ENCODE data around the gene POLR1C.
"Not testable (repeated sequence)": the region's sequence is repeated elsewhere in the genome, so short reads cannot be mapped to it uniquely, and the experiment has no call there.

The POLR1C gene

DNA sequence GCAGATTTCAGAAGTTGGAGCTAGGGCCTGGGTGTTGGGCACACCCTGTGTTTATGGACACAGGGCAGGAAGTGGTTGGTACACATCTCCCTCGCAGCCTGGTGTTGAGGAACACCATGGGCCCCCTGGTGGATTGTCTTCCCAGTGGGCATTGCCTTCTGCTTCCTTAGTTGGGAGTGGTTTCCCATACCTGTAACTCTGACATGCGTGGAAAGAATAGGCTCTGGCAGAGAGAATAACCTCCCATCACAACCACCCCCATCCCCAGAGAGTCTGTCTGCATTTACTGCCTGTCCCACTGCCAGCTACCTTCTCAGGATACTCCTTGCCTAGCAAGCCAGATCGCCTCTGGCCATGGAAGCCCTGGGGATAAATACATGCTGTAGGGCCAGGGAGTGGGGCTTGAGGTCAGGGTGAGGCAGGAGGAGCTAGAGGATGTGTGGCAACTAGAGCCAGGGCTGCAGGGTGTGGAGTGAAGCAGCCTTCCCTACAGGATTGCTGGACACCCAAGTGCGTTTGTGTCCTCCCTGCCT lies 21.4 kb upstream of the POLR1C start:
- TF ChIP-seq Cebpa-rat (IDR thresholded peaks at IDR 0.05), result no peak
- peaks cover 9 to 69% (median 52%) of the 10 kb centered on the region in 11 experiments; a peak in 19 of 22 replicates for H4K20me1 ChIP-seq
- peak overlapping the region in 5 of 11 experiments; percentile 0 to 49 (median 20); a peak in 4 of 22 replicates for H3K9ac ChIP-seq
- H3K27ac ChIP-seq, result peak overlapping the region in 8 of 11 experiments; percentile 0 to 59 (median 42); a peak in 11 of 22 replicates
- peaks cover 31 to 62% (median 53%) of the 10 kb centered on the region in 11 experiments for H3K36me3 ChIP-seq
- no peaks in the 10 kb centered on the region for H3K9me3 ChIP-seq (replicated peaks in 1 of 11)
- no peaks in the 10 kb centered on the region for H3K27me3 ChIP-seq
- H3K4me3 ChIP-seq, result no peak overlapping the region; a peak in 1 of 20 replicates
- H3K4me1 ChIP-seq, result peaks cover 19 to 34% (median 27%) of the 10 kb centered on the region in 10 experiments
- H3K4me2 ChIP-seq, result peak overlapping the region; percentile 13 to 89 (median 71)

GRCh38 chr6:43496370-43497128 lies 20.3 kb upstream of the POLR1C start:
- no peaks in the 10 kb centered on the region for H3K27me3 ChIP-seq
- H3K36me3 ChIP-seq, result peaks cover 42 to 73% (median 64%) of the 10 kb centered on the region in 11 experiments
- H3K9ac ChIP-seq, result peak overlapping the region in 5 of 11 experiments; percentile 17 to 49 (median 44); a peak in 5 of 22 replicates
- H3K4me2 ChIP-seq, result peak overlapping the region in 2 of 11 experiments; percentile 67 to 89; a peak in 1 of 22 replicates
- TF ChIP-seq Cebpa-rat (IDR thresholded peaks at IDR 0.05), result no peak
- H3K4me1 ChIP-seq, result peaks cover 19 to 34% (median 27%) of the 10 kb centered on the region in 10 experiments
- peak overlapping the region in 4 of 11 experiments; percentile 4 to 54 (median 22); a peak in 2 of 22 replicates for H3K27ac ChIP-seq
- no peak overlapping the region for H3K4me3 ChIP-seq
- no peaks in the 10 kb centered on the region for H3K9me3 ChIP-seq (replicated peaks in 1 of 11)
- H4K20me1 ChIP-seq, result peaks cover 9 to 74% (median 52%) of the 10 kb centered on the region in 11 experiments; a peak in 20 of 22 replicates

GRCh38 chr6:43497129-43497396 lies 19.8 kb upstream of the POLR1C start:
- no peak for TF ChIP-seq Cebpa-rat (IDR thresholded peaks at IDR 0.05)
- peaks cover 45 to 73% (median 66%) of the 10 kb centered on the region in 11 experiments for H3K36me3 ChIP-seq
- peak overlapping the region in 4 of 11 experiments; percentile 11 to 44 (median 30); a peak in 1 of 22 replicates for H3K9ac ChIP-seq
- H3K27ac ChIP-seq, result no peak overlapping the region
- peaks cover 9 to 70% (median 47%) of the 10 kb centered on the region in 11 experiments; a peak in 20 of 22 replicates for H4K20me1 ChIP-seq
- no peaks in the 10 kb centered on the region for H3K9me3 ChIP-seq (replicated peaks in 1 of 11)
- no peaks in the 10 kb centered on the region for H3K27me3 ChIP-seq
- no peak overlapping the region for H3K4me3 ChIP-seq
- no peak overlapping the region for H3K4me2 ChIP-seq
- peaks cover 19 to 34% (median 27%) of the 10 kb centered on the region in 10 experiments for H3K4me1 ChIP-seq

DNA sequence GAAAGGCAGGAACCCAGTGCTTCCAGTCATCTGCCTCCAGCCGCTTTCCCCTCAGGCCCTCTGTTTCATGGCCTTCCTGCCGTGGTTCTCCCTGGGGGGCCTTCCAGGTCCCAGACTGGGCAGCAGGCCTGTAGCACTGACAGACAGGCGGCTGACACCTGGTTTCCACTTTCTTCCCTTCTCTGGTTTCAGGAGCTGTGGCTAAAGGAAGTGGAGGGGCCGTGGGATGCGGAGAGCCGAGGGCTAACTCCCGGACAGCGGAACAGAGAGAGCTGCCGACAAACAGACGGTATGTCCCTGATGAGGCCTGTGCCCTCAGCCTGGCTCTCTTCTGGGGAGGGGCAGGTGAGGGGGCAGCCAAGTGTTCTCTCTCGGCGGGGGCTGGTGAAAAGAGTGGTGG lies 19.2 kb upstream of the POLR1C start:
- peaks cover 51 to 75% (median 68%) of the 10 kb centered on the region in 11 experiments for H3K36me3 ChIP-seq

DNA sequence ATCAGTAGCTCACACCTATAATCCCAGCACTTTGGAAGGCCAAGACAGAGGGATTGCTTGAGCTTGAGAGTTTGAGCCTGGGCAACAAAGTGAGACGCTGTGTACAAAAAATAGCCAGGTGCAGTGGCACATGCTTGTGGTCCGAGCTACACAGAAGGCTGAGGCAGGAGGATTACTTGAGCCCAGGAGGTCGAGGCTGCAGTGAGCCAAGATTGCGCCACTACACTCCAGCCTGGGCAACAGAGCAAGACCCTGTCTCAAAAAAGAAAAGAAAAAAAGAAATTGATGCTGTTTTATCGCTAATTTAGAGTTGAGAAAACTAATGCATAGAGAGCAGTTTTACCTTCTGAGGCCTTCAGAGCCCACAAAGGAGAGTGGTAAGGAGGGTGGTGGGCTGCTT lies 18.6 kb upstream of the POLR1C start:
- not testable (repeated sequence) for H3K4me2 ChIP-seq, H3K27me3 ChIP-seq

More for the DNA sequence above, 19.2 kb upstream of the POLR1C start:
- H3K27me3 ChIP-seq, result no peaks in the 10 kb centered on the region
- H4K20me1 ChIP-seq, result peaks cover 16 to 70% (median 41%) of the 10 kb centered on the region in 11 experiments; a peak in 20 of 22 replicates
- H3K4me2 ChIP-seq, result no peak overlapping the region
- H3K9ac ChIP-seq, result peak overlapping the region in 5 of 11 experiments; percentile 11 to 44 (median 17); a peak in 2 of 22 replicates
- no peak overlapping the region for H3K4me3 ChIP-seq
- H3K4me1 ChIP-seq, result peaks cover 19 to 34% (median 26%) of the 10 kb centered on the region in 10 experiments
- H3K27ac ChIP-seq, result no peak overlapping the region
- H3K9me3 ChIP-seq (replicated peaks in 1 of 11), result no peaks in the 10 kb centered on the region
- no peak for TF ChIP-seq Cebpa-rat (IDR thresholded peaks at IDR 0.05)

DNA sequence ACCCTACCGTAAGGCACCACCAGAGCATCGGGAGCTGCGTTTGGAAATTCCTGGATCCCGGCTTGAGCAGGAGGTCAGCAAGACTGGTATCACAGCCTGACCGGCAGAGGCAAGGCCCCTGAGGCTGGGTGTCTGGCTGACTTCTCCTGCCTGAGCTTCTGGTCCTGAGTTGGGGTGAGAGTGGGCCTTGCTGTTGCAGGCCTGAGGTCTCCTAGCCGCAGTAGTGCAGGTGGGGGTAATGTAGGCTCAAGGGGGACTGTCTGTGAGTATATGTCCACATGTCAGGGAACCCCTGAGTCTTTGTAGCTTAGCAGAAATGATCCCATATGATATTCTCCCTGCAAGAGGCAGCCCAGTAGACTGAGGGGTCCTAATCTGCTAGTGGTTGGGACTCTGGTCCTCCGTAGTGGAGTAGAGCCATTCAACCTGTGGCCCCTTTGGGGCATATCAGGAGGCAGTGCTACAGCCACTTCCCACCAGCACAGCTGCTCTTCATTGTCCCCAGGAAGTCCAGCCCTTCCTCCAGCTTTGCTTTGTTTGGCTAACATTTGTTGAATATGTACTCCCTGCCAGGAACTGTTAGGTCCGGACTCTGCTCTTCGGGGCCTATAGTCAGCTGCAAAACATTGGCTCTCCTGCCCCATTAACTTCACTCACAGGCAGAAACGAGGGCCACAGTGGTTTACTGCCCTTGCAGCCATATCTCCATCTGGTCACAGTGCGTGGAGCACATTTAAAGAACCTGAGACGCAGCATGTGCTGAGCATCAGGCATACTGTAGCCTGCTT lies 17.7 kb upstream of the POLR1C start:
- no peak for TF ChIP-seq Cebpa-rat (IDR thresholded peaks at IDR 0.05)
- Histone ChIP-seq H3K4me1 (peaks cover 19 to 29% (median 22%) of the 10 kb centered on the region in 10 experiments), H3K27me3 (no peaks in the 10 kb centered on the region), H3K36me3 (peaks cover 64 to 82% (median 74%) of the 10 kb centered on the region in 11 experiments), H3K27ac (no peak overlapping the region), H4K20me1 (peaks cover 17 to 67% (median 29%) of the 10 kb centered on the region in 11 experiments; a peak in 20 of 22 replicates), H3K9ac (no peak overlapping the region), H3K4me2 (no peak overlapping the region), H3K4me3 (no peak overlapping the region), H3K9me3 (replicated peaks in 1 of 11) (no peaks in the 10 kb centered on the region)

More for the DNA sequence above, 18.6 kb upstream of the POLR1C start:
- not testable (repeated sequence) for H3K9me3 ChIP-seq (replicated peaks in 1 of 11); H3K4me3 ChIP-seq; H3K27ac ChIP-seq
- 0 out of 22 replicates have a peak overlapping the region, but pooled peaks of 2 of the 11 experiments have one; percentile 16 to 23 for H3K9ac ChIP-seq
- H3K4me1 ChIP-seq, result peaks cover 19 to 34% (median 26%) of the 10 kb centered on the region in 10 experiments
- H3K36me3 ChIP-seq, result peaks cover 57 to 81% (median 70%) of the 10 kb centered on the region in 11 experiments
- H4K20me1 ChIP-seq, result peaks cover 22 to 71% (median 38%) of the 10 kb centered on the region in 11 experiments; a peak in 20 of 22 replicates

- no peak overlapping the region for H3K4me3 ChIP-seq
- H3K9ac ChIP-seq, result peak overlapping the region in 3 of 11 experiments; percentile 11 to 26 (median 17); a peak in 2 of 22 replicates
- no peak for TF ChIP-seq Cebpa-rat (IDR thresholded peaks at IDR 0.05)
- peaks cover 3 to 67% (median 21%) of the 10 kb centered on the region in 11 experiments; a peak in 19 of 22 replicates for H4K20me1 ChIP-seq
- H3K27me3 ChIP-seq, result no peaks in the 10 kb centered on the region
- no peak overlapping the region for H3K27ac ChIP-seq
- no peak overlapping the region for H3K4me2 ChIP-seq
- peaks cover 3 to 17% (median 10%) of the 10 kb centered on the region in 10 experiments for H3K4me1 ChIP-seq
- peaks cover 78 to 93% (median 88%) of the 10 kb centered on the region in 11 experiments for H3K36me3 ChIP-seq
- no peaks in the 10 kb centered on the region for H3K9me3 ChIP-seq (replicated peaks in 1 of 11)
Measured at GRCh38 chr6:43500921-43501320, 16.0 kb upstream of the POLR1C start.

DNA sequence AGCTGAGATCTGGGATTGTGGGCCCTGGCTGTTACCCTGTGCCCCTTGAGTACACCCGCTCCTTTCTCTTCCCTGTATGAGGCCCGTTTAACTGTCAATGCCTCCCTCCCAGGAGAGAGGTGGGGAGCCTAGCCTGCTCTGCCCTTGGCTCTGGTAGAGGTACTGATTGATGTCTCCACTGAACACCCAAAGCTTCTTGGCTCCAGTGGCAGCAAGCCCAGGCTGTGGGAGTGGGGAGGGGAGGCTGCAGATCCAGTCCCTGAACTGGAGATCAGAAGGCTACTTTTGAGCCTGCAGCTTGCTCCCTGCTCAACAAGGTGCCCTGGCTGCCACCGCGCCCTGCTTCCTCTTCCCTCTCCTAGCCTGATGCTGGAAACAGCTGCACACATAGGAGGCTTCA lies 14.2 kb upstream of the POLR1C start:
- Histone ChIP-seq H3K27me3 (peaks cover 3 to 8% (median 6%) of the 10 kb centered on the region in 11 experiments; a peak in 21 of 22 replicates), H3K36me3 (peaks cover 75 to 86% (median 84%) of the 10 kb centered on the region in 11 experiments), H3K9ac (no peak overlapping the region; a peak in 2 of 22 replicates), H3K4me2 (no peak overlapping the region), H3K27ac (no peak overlapping the region), H3K9me3 (replicated peaks in 1 of 11) (no peaks in the 10 kb centered on the region), H3K4me1 (peaks cover 0 to 15% (median 9%) of the 10 kb centered on the region in 10 experiments; a peak in 12 of 20 replicates), H3K4me3 (no peak overlapping the region), H4K20me1 (peaks cover 0 to 69% (median 26%) of the 10 kb centered on the region in 11 experiments; a peak in 18 of 22 replicates)
- TF ChIP-seq Cebpa-rat (IDR thresholded peaks at IDR 0.05), result no peak

All from BLaER1 treated with 17β-estradiol and CSF1 and Interleukin-3, amounts not matched to agents 10 nM and 100 nM (cell line).